NCI-H774 (cell line): ENCODE results near the gene LDLRAD2.

Experiments used
- DNase-seq: peaks from one replicate; lab custom pipeline; 2025; lab: John Stamatoyannopoulos, UW

LDLRAD2 gene

DNA sequence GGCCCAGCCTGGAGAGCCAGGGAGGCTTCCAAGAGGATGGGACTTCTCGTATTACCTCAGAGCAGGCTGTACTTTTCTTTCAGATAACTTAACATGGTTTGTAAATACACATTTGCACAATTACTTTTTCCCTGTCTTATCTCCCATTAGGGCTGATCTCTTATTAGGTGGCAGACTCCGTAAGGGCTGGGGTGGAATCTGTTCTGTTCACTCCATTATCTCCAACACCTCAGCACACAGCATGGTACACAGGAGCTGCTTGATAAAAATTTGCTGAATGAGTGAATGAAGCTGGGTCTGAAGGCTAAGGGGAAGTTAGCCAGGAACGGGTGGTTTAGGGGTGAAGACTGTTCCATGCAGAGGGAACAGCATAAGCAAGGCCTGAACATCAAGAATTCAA, 48.9 kb downstream of the LDLRAD2 start:
- DNase-seq = no peak

DNA sequence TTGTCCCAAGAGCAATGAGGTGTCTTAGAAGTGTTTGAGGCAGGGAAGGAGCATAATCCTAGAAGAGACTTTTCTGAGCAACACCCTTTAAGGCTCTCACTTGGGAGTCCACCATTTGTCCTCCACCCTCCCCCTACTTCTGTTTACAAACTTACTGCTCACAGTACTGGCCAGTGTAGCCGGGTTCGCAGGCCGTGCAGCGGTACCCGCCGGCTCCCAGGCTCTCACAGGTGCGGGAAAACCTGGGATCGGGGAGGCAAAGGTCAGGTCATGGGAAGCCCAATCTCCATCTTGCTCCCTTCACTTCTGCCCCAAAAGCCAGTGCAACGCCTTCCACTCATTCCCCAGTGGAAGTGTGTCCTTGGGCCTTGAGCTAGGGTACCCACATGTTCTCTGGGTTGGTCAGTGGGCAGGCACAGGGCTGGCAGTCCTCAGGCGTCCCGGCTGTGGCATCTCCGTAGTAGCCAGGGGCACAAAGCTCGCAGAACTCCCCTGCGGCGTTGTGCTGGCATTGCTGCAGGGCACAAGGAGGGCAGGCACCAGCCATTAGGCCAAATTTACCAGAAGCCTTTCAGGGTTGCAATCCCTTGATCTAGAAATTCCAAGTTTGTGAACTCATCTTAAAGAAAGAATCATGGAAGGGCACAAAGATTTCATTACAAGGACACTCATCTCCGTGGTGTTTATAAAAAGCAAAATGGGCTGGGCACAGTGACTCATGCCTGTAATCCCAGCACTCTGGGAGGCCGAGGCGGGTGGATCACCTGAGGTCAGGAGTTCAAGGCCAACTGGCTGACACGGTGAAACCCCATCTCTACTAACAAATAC, 49.8 kb downstream of the LDLRAD2 start:
- DNase-seq = no peak

DNA sequence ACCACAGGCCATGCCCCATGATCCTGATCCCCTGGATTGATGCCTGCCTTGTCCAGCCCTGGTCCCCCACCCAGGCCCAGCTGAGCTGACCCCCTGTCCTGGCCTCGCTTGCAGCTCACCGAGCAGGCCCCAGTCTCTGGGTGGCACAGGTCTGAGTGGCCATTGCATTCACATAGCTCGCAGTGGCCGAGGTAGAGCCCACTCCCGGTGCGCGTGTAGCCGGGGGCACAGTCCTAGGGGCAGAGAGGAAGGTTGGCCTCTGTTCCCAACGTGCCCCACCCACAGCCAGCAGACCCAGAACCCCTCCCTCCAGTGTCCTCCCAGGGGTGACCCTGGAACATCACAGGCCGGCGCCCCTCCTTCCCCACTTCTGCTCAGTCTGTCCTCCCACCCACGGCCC, 51.9 kb downstream of the LDLRAD2 start:
- no peak for DNase-seq

DNA sequence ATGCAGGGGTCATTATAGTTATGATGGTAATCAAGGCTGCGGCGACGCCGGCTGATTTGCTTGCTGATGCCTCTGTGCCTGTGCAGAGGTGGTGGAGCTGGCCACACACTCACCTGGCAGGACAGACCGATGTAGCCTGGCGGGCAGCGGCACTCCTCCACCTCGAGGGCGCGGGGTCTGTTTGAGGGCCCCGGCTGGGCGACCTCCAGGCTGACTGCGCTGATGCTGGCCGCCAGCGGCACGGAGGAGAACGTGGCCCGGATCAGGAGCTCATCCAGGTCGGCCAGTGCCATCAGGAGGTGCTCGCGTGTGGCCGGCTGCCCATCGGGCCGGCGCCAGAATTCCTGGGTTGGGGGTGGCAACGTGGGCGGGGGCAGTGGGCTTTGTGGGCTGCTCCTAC, 52.7 kb downstream of the LDLRAD2 start:
- DNase-seq = no peak

DNA sequence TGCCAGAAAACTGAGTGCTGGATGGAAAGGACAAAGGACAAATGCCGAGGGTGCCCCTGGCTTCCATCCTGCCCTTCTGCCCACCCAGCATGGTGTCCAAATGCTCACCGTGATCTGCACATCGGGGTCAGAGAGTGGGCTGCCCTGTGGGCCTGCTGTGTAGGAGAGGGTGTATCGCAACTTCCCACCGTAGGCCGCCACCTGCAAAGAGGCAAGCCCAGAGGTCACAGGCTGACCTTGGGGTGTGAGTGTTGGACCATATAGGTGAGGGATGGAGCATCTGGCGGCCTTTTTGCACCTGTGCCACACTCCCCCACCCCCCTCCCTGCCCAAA, 53.5 kb downstream of the LDLRAD2 start:
- DNase-seq = no peak

DNA sequence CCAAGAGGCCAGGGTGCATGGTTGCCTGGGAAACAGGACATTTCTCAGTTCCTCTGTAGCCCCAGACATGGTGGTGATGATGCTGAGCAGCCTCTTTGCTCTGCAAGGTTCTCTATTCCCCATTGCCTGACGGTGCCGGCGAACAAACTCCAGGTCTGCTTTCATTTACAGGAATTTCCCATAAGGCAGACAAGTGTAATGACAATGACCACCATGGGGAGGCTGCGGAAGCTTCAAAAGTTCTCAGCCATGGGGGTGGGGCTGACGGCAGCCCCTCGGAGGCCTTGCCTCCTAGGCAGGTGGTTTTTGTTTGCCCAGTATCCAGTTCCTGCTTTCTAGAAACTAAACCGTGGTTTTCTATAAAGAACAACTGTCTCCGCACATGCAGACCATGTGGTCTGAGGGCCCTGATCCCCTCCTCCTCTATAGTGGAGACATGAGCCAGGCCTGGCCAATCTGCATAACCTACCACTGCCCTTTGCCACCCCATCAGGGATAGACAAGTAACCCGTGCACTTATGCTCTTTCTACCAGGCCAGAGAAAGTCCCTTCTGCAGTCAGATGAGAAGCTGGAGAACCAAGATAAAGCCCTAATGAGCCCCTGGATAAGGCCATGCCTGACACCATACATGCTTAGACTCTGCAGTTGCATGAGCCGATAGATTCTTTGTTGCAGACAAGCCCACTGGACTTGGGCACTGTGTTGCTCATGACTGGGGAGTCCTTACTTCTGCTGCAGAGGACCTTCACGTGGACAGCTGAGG, 54.1 kb downstream of the LDLRAD2 start:
- DNase-seq = no peak

DNA sequence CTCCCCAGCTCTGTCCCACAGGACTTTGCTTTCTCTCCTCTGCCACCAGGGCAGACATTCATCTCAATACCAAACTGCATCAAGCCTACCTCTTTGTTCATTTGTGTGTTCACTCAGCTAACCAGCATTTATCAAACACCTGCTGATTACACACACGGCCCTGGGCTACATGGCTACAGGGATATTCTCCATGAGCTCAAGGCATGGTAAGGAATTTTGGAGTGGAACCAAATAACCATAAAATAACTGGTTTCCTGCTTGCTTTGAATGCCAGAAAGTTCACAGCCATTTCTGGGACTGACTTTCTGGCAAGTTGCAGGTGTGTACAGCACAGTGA, 54.6 kb downstream of the LDLRAD2 start:
- no peak for DNase-seq

DNA sequence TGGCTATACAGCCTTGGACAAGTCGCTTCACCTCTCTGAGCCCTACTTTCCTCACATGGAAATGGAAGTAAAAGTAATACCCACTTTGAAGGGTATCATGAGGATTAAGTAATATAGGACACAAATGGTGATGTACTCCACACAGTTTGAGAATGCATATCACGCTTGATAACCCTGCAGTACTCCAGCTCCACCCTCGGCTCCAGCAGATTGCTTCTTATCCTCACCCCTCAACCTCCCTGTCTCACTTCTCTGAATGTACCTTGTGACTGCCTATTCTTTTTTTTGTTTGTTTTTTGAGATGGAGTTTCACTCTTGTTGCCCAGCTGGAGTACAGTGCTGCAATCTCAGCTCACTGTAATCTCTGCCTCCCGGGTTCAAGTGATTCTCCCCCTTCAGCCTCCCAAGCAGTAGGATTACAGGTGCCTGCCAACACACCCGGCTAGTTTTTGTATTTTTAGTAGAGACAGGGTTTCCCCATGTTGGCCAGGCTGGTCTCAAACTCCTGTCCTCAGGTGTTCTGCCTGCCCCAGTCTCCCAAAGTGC, 55.5 kb downstream of the LDLRAD2 start:
- DNase-seq = no peak

DNA sequence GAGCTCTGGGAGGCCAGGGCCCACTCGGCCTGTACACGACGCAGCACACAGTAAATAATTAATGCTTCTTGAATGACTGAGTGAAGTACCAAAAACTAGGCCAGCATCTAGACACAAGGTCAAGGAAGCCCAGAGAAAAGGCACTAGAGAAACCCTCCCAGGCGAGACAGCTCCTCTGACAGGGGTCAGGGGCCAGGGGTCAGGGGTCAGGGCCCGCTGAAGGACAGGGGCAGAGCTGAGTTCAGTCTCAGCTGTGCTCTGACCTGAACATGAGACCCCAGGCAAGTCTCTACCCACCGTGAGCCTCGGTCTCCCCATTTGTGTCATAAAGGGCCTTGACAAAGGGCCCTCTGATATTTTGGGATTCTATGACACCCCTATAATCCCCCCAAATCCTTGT, 56.4 kb downstream of the LDLRAD2 start:
- DNase-seq = no peak

DNA sequence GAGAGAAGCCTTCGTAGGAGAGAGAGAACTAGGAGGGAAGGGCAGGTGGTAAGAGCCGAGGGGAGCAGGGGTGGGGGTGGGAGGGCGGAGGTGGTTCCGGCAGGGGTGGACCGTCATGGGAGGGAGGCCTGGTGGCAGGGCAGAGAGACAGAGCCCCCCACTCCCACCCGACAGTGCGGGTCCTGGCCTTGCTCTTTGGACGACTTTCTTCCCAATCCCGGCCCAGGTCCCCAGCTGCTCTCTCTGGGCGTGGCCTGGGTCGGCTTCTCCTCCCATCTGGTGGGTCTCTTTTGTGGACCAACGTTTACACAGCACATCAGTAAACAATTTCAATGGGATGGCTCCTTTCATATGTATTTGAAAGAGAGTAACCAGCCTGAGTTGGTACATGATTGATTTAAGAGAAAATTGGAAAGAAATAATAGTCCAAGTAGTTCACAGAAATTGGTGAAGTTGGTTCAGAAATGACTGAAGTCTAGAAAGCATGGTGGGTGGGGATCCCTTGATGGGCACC, 56.9 kb downstream of the LDLRAD2 start:
- DNase-seq = no peak

DNA sequence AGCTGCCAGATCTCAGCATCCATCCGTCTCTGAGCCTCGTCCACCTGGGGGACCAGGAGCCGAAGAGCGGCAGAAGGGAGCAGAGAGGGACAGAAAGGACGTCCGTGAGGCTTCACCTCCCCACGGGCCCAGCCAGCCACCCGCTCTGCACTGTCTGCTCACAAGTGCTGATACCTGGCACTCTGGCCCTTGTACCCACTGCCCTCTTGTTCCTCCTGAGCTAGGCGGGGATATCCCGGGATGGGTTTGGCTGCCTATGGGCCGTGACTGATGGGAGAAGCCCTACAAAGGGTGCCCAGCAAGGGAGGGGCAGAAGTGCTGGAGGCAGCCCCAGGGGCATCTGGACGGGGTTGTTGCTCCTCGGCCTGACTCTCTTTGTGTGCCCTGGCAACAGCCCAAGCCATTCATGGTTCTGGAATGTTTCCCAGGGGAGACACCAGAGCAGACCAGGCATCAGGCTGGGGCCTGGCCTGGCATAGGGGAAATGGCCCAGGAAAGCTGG, 57.6 kb downstream of the LDLRAD2 start:
- peak; percentile 9 for DNase-seq

DNA sequence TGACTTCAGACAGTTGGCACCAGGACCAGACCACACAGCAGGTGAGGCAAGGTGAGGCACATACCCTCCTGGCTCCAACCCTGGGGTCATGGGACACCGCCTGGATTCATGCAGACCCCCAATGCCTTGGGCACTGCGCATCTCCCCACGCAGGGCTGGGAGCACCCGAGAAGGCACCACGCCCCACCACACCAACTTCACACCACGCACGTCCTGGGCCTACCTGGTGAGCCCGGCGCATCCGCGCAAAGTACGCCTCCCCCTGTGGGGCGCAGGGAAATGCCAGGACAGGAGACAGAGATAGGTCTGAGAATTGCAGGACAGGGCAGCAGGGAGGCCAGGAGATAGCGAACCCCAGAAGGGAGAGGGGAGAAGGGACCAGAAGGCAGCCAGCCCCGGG, 58.5 kb downstream of the LDLRAD2 start:
- DNase-seq = no peak

DNA sequence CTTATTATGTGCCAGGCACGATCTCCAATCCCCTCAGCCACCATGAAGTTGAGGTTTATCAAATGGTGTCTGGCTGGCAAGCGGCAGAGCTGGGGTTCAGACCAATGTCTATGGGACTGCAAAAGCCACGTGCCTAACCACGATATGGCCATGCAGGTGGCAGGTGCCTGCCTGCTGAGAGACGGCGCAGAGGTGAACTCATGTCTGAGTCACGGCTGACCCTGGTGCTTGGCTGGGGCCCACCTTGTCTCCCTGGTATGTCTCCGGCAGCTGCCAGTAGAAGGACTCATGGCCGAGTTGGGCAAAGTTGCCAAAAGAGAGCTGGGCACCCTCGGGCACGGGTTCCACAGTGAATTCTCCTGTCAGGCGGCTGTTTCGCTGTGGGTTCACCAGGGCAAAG, 59.9 kb downstream of the LDLRAD2 start:
- no peak for DNase-seq

DNA sequence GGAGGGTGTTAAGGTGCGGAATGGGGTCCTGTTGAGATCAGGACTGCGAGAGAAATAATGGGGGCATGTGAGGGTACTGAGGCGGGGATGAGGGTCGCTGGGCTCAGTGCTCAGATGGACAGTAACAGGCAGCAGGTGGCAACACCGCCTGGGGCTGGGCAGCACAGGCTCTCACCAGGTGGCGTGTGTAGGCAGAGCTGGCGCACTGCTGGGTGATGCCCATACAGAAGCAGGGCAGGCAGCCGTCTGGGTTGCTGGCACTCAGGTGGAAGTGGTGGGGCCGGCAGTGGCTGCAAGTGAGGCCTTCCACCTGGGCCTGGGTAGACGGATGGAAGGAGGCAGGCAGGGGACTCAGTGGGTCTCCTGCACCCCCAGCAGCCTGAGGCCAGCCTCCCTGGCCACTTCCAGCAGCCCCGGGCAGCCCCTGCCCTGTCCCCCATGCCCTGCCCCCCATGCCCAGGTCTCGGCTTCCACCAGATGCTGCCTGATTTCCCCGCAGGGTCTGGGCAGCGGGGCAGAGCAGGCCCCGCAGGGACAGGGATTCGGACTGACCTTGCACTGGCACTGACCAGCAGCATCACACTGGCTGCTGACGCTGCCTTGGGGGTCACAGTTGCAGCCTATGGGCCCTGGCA, 60.5 kb downstream of the LDLRAD2 start:
- no peak for DNase-seq

DNA sequence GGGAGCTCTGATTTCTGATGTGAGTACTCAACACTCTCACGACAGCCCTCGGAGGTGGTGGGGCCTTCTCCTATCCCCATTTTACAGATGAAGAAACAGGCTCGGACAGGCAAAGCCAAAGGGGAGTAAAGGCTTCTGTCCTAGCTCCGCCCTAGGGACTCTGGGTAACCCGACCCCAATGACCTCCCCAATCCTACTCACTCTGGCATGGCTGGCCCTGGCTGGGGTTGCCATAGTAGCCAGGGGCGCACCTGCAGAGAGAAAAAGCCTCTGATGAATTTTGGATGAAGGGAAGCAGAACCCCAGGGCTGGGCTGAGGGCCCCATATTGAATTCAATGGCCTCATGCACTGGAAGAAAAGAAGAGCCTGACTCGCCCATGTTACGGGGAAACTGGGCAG, 61.1 kb downstream of the LDLRAD2 start:
- DNase-seq = no peak

DNA sequence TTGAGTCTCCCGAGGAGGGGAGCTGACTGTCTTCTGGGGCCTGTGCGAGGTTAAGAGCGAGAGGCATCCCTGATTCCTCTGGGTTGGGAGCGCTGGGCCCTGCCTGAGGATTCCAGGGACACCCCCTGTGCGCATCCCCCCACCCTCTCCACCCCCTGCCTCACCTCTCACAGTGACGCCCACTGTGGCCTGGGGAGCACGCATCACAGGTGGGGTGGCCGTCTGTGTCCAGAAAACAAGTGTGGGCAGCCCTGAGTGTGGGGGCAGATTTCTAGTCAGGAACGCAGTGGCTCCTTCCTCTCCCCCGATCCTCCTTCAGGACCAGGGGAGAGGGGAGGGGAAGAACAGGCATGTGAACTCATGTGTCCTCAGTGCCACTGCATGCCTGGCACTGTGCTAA, 61.7 kb downstream of the LDLRAD2 start:
- no peak for DNase-seq

DNA sequence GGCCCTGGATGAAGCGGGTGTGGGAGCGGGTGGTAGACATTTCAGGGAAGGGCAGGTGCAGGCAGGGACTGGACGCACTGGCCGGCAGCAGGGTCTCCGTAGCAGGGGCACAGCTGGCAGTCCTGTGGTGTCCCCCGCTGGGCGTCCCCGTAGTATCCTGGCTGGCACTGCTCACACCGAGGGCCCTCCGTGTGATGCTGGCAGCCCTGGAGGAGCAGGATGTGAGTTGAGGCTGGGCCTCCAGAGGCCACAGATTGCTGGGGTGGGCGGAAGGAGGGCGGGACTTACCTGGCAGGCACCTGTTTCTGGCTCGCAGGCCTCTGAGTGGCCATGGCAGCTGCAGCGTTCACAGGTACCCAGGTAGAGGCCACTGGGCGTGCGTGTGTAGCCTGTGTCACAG, 62.3 kb downstream of the LDLRAD2 start:
- no peak for DNase-seq
